OCI-LY3 (cell line): ENCODE results near the gene SLC6A6.

Experiments
- H2AFZ ChIP-seq: fragments of 200-600, 300-600 bp; shearing (Covaris generic); 2 replicates; pipeline ENCODE4 v1.6.0; 2014; ENCODE audit warnings: antibody characterized with exemption, low read depth, low read length
- H3K27ac ChIP-seq: fragments of 200-600, 300-600 bp; sonication (generic); 2 replicates; pipeline ENCODE4 v1.5.1; 2014; ENCODE audit warnings: mild to moderate bottlenecking, low read length, moderate library complexity, mixed read lengths
- H3K27me3 ChIP-seq: fragments of 200-600, 300-600 bp; sonication (generic); 2 replicates; pipeline ENCODE4 v1.6.1; 2014; ENCODE audit warnings: low read depth, low read length, mixed read lengths
- H3K36me3 ChIP-seq: fragments of 200-600, 300-600 bp; sonication (generic); replicated peaks from 2 replicates; pipeline ENCODE3; 2014; ENCODE audit warnings: low read depth, low read length, mixed read lengths
- H3K4me1 ChIP-seq: fragments of 300-600, 200-600 bp; sonication (generic); 2 replicates; pipeline ENCODE4 v1.6.1; 2014; ENCODE audit warnings: low read length, mixed read lengths
- H3K4me2 ChIP-seq: fragments of 200-600, 300-600 bp; sonication (generic); 2 replicates; pipeline ENCODE4 v1.6.1; 2014; ENCODE audit warnings: low read length, mixed read lengths
- H3K4me3 ChIP-seq: fragments of 300-600, 200-600 bp; sonication (generic); 2 replicates; pipeline ENCODE4 v1.5.1; 2014; ENCODE audit warnings: antibody characterized with exemption, mild to moderate bottlenecking, low read length, moderate library complexity
- H3K79me2 ChIP-seq: fragments of 300-600, 200-600 bp; shearing (Covaris generic); 2 replicates; pipeline ENCODE4 v1.6.1; 2014; ENCODE audit warnings: mild to moderate bottlenecking, low read length, mixed read lengths
- H3K9ac ChIP-seq: fragments of 300-600, 200-600 bp; shearing (Covaris generic); 2 replicates; pipeline ENCODE4 v1.6.0; 2014; ENCODE audit warnings: mild to moderate bottlenecking, low read length, moderate library complexity
- H3K9me3 ChIP-seq: fragments of 200-600, 300-600 bp; shearing (Covaris generic); 2 replicates; pipeline ENCODE4 v1.6.1; 2014; ENCODE audit warnings: low read length, mixed read lengths; ENCODE audit not compliant: insufficient read depth
- H4K20me1 ChIP-seq: fragments of 200-600, 300-600 bp; sonication (generic); 2 replicates; pipeline ENCODE4 v1.6.1; 2016; ENCODE audit warnings: low read length, mixed read lengths; ENCODE audit not compliant: insufficient read depth
- CTCF ChIP-seq: fragments of 200-600, 300-600 bp; sonication (generic); IDR thresholded peaks from 2 replicates; pipeline ENCODE4 v1.5.1; 2014; ENCODE audit warnings: antibody characterized with exemption, low read length, low read depth
- EZH2phosphoT487 ChIP-seq: fragments of 200-600 bp; shearing (Covaris generic); IDR thresholded peaks from 2 replicates; pipeline ENCODE4 v1.6.1; 2018; ENCODE audit warnings: antibody characterized with exemption, mixed run types, low read depth

Gene SLC6A6

GRCh38 chr3:14482271-14482721 lies 79.9 kb downstream of the SLC6A6 start:
- no peak overlapping the region for H3K9ac ChIP-seq
- TF ChIP-seq CTCF (no peak), EZH2phosphoT487 (no peak)
- H3K4me1 ChIP-seq: no peaks in the 10 kb centered on the region
- H3K9me3 ChIP-seq: no peaks in the 10 kb centered on the region
- H3K27ac ChIP-seq: no peak overlapping the region
- no peak overlapping the region for H2AFZ ChIP-seq
- H3K4me2 ChIP-seq: no peak overlapping the region
- H3K36me3 ChIP-seq: peaks cover 84% of the 10 kb centered on the region
- H4K20me1 ChIP-seq: 0 out of 2 replicates have a peak, but pooled peaks cover 4% of the 10 kb centered on the region
- no peaks in the 10 kb centered on the region for H3K27me3 ChIP-seq
- H3K79me2 ChIP-seq: no peaks in the 10 kb centered on the region
- H3K4me3 ChIP-seq: no peak overlapping the region

DNA sequence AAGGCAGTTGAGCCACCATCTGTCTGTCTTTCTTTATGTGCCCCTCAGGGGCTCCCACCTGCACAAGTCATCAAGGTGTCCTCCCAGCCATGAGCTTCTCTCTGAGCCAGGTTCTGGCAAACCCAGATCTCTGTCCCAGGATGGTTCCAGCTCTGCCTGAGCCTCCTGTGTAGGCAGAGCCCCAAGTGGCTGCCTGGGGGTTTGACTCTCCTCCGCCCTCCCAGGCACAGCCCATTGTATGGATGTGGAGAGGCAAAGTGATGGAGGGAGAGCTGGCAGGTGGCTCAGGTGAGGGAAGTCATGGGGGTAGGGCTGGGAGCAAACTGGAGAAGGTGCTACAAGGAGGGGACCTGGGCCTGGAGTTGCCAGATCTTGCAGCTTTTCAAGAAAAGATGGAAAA lies 80.9 kb downstream of the SLC6A6 start:
- no peaks in the 10 kb centered on the region for H3K9me3 ChIP-seq
- H3K4me1 ChIP-seq: no peaks in the 10 kb centered on the region
- no peaks in the 10 kb centered on the region for H3K79me2 ChIP-seq
- TF ChIP-seq CTCF: no peak
- TF ChIP-seq EZH2phosphoT487: no peak
- peaks cover 82% of the 10 kb centered on the region for H3K36me3 ChIP-seq
- no peak overlapping the region for H2AFZ ChIP-seq
- H3K27me3 ChIP-seq: no peaks in the 10 kb centered on the region
- H3K27ac ChIP-seq: no peak overlapping the region
- no peak overlapping the region for H3K9ac ChIP-seq
- H3K4me3 ChIP-seq: no peak overlapping the region
- 0 out of 2 replicates have a peak, but pooled peaks cover 4% of the 10 kb centered on the region for H4K20me1 ChIP-seq
- H3K4me2 ChIP-seq: no peak overlapping the region

- H4K20me1 ChIP-seq: 0 out of 2 replicates have a peak, but pooled peaks cover 4% of the 10 kb centered on the region
- H3K27me3 ChIP-seq: no peaks in the 10 kb centered on the region
- no peak overlapping the region for H3K4me3 ChIP-seq
- no peak overlapping the region for H2AFZ ChIP-seq
- H3K4me1 ChIP-seq: no peaks in the 10 kb centered on the region
- no peak overlapping the region for H3K27ac ChIP-seq
- H3K4me2 ChIP-seq: no peak overlapping the region
- H3K36me3 ChIP-seq: peaks cover 72% of the 10 kb centered on the region
- no peak overlapping the region for H3K9ac ChIP-seq
- no peaks in the 10 kb centered on the region for H3K79me2 ChIP-seq
- no peak for TF ChIP-seq CTCF
- no peak for TF ChIP-seq EZH2phosphoT487
- no peaks in the 10 kb centered on the region for H3K9me3 ChIP-seq
Observed at GRCh38 chr3:14484741-14485140, 82.3 kb downstream of the SLC6A6 start.

DNA sequence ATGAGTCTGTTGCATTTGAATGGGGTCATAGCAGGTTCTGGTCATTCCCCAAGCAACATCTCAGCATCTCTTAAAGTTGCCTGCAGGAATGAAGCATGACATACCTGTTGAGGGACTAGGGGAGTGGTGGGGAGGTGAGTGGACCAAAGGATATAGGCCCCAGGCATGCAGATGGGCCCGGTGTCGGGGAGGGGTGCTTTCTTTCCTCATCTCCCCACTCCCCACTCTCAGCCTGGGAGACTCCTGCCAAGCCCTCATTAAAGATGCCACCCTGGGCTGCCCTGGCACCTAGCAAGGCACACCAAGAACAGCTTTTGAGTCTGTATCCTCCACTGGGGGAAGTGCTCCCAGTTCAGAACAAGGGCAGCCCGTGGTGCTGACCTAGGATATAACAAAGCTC lies 83.6 kb downstream of the SLC6A6 start:
- no peaks in the 10 kb centered on the region for H3K27me3 ChIP-seq
- no peaks in the 10 kb centered on the region for H3K4me1 ChIP-seq
- TF ChIP-seq EZH2phosphoT487: no peak
- no peak for TF ChIP-seq CTCF
- no peaks in the 10 kb centered on the region for H4K20me1 ChIP-seq
- no peaks in the 10 kb centered on the region for H3K79me2 ChIP-seq
- no peak overlapping the region for H3K4me2 ChIP-seq
- no peak overlapping the region for H3K9ac ChIP-seq
- no peak overlapping the region for H2AFZ ChIP-seq
- no peak overlapping the region for H3K27ac ChIP-seq
- peaks cover 63% of the 10 kb centered on the region for H3K36me3 ChIP-seq
- H3K4me3 ChIP-seq: no peak overlapping the region
- no peaks in the 10 kb centered on the region for H3K9me3 ChIP-seq
